GM21423 (cell line): ENCODE data around the gene APBB1IP.
"Not testable (repeated sequence)": the region's sequence is repeated elsewhere in the genome, so short reads cannot be mapped to it uniquely, and the experiment has no call there.

Experiments used
- ATAC-seq: cut with Tn5 transposase; IDR thresholded peaks from one replicate; pipeline ENCODE4 v1.9.1; 2021; ENCODE audit warnings: mild to moderate bottlenecking, moderate library complexity; ENCODE audit not compliant: unreplicated experiment

APBB1IP gene

GRCh38 chr10:26437637-26438461 lies at the start of gene APBB1IP:
TSS of gene APBB1IP (plus strand) at chr10:26438341. CDS start at chr10:26492327, 53,986 bp downstream.
- peak; percentile 54 for ATAC-seq

- ATAC-seq: no peak
Measured at GRCh38 chr10:26389533-26389932, 48.6 kb upstream of the APBB1IP start.

DNA sequence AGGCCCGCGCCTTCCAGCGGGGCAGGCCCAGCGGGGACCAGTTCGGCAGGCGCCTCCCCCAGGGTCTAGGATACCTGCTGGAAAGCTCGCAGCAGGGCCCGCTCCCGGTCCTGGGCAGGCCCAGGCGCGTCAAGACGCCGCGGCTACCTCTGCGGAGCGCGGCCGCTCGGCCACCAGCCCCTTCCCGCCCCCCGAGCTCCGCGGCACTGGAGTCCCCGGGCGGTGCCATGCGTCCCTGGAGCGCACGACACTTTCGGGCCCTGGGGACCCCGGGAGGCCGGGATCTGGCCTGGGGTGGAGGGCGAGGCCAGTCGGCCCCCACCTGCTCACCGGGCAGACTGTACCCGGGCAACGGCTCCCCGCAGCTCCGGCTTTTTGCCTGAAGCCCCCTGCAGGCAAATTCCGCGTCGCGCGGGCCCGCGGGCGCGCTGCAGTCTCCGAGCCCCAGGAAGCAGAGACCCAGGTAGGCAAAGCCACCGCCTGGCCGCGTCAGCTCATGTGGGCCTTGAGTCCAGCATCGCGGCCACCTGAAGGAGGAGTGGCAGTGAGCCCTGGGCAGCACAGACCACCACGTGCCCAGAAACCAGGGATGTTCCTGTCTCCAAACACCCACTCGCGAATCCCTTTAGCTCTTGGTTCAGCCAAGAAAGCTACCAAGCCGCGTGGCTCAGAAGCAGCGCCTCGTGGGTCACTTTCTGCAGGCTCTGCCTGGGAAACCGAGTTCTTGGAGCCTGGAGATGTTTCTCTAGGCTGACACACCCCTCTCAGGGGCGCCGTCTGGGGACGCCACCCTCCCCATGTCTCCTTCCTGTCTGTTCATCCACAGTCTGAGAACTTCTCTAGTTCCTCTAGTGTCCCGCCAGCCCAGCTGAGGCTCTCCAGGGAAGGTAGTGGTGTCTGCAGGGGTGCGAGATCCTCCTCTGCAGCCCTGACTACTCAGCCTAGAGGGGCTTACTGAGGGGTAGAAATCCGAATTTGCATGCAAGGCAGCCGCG lies 46.1 kb upstream of the APBB1IP start:
- ATAC-seq: peak; percentile 62

- not testable (repeated sequence) for ATAC-seq
Measured at GRCh38 chr10:26398353-26398752, 39.8 kb upstream of the APBB1IP start.

DNA sequence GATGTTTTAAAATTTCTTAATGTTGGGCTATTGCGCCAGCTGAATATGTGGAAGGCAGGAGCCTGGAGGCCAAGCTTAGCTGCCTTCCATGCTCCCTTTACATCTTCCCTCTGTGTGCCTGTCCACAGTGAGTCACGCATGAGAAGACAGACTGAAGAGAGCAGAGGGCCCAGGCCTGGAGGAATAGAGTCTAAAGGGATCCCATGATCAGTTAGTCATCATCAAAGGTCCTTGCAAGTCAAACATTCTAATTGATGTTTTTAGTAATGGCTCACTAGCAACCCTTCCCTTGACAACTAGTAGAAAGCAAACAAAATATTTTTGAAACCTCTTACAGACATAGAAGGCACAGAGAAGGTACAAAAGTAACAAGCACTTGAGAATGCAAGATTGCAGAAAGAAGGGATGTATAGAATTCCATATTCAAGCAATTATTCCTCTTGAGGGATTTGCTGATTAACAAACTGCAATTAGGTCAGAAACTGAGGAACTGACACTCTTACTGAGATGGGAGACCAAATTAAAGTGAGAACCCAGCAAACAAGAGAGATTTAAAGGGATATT lies 30.7 kb upstream of the APBB1IP start:
- ATAC-seq: no peak

GRCh38 chr10:26408858-26409494 lies 29.2 kb upstream of the APBB1IP start:
- ATAC-seq: peak; percentile 67

GRCh38 chr10:26410356-26410755 lies 27.8 kb upstream of the APBB1IP start:
- no peak for ATAC-seq

DNA sequence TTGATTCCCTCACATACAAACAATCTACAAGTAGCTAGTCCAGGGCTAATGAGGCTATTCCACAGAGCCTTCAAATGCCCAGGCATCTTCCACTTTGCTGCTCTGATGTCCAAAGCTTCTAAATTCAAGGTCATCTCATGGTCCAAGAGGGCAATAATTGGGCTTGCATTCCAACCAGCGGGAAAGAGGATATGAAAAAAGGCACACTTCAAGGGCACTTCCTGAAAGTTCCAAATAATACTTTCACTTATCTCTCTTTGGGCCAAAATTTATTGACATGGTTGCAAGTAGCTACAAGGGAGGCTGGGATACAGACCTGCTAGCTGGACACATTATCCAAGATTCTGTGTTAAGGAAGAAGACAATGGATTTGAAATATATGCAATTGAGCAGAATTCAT lies 25.2 kb upstream of the APBB1IP start:
- ATAC-seq: no peak

- no peak for ATAC-seq
Measured at GRCh38 chr10:26413375-26413774, 24.8 kb upstream of the APBB1IP start.

DNA sequence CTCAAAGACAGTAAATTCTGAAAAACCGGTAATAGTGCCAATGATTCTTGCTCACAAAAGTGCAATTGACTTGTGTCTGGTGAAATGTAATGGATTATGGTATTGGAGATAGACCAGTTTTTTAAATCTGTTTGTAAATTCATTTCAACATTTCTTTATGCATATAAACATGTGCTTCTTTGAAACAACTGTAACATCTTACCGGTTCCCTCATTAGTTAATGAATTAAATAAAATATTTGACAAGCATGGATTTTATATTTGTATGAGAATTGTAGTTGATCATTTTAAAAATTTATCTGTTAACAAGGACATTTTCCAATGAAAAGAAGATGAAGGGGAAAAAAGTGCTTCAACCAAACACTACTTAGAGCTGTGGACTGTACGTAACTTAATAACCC lies 21.0 kb upstream of the APBB1IP start:
- ATAC-seq: no peak

DNA sequence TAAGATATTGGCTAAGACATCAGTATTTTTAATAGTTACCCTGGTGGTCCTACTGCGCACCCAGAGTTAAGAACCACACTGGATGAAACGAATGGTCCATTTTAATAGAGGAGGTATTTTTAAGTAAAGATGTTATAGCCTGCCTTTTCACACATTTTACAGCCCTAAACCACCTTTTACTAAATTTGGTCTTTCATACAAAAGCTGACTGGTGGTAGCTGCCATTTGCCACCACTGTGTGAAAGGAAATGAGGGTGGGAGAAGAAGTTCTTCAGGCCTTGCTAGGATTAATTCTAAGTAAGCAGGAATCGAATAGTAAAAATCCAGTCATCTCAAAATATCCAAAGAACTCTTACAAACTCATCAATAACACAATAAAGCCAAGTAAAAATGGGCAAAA lies 15.2 kb upstream of the APBB1IP start:
- ATAC-seq: no peak

GRCh38 chr10:26423722-26424121 lies 14.4 kb upstream of the APBB1IP start:
- no peak for ATAC-seq

DNA sequence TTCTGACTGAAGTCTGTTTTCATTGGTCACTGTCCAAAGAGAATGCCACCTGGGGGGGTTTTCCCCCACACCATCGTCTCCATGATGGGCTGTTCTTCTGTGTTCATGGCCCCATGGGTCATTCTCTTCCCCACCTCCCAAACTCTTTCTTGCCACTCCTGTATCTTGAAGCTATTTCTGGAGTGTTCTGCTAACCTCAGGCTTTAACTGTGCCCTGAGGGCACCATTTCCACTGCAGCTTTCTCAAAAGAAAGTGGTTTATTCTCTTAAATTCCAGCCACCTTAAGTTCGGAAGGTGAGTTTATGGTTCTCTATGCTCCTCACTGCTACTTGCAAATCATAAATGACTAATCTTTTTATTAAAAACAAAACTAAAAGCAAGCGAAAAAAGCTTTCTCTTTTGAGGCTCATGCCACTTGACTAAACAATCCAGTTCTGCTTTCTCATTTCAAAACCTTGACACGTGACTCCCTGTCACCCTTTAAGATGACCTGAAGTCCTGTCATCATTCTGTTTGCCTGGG lies 7.4 kb upstream of the APBB1IP start:
- peak; percentile 87 for ATAC-seq

DNA sequence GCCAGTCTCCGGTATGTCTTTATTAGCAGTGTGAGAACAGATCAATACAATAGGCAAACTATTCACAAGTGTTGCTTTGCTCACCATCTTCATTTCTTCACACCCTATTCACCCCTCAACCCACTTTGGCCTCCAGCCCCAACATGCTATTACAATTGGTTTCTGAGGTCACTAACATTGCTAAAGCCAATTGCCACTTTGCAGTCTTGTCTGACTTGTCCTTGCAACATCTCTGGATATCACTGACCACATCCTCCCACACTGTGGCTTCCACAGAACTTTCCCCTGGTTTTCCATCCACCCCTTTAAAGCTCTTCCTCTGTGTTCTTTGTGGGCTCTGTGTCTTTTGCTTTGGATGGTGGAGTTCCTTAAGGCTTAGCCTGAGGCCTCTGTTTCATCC lies 5.2 kb upstream of the APBB1IP start:
- ATAC-seq: no peak

DNA sequence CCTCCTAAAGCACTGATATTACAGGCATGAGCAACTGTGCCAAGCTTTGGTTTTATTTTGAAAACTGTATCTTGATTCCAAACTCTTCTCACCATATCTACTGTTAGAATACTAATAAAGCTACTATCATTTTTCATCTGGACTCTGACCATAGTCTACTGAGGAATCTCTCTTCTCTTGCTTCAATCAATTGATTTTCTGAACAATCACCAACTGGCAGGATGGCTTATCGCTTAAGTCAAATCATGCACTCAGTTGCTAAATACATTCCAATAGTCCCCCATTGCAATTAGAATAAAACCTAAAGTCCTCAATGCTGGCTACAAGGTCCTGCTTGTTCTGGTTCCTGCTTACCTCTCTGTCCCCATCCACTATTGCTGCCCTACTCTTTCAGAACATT lies 2.3 kb upstream of the APBB1IP start:
- no peak for ATAC-seq

DNA sequence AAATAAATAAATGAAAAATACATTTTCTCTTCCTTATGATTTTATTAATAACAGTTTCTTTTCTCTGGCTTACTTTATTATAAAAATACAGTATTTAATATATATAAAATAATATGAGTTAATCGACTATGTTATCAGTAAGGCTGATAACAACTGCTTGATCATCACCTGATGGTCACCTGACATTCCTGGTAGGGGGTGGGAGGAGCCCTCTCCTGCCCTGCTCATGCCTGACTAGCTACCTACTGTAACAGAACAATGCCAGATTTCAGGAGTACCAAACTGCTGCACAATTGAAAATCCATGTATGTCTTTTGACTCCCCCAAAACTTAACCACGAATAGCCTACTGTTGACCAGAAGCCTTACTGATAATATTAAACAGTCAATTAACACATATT lies 1.3 kb upstream of the APBB1IP start:
- no peak for ATAC-seq

DNA sequence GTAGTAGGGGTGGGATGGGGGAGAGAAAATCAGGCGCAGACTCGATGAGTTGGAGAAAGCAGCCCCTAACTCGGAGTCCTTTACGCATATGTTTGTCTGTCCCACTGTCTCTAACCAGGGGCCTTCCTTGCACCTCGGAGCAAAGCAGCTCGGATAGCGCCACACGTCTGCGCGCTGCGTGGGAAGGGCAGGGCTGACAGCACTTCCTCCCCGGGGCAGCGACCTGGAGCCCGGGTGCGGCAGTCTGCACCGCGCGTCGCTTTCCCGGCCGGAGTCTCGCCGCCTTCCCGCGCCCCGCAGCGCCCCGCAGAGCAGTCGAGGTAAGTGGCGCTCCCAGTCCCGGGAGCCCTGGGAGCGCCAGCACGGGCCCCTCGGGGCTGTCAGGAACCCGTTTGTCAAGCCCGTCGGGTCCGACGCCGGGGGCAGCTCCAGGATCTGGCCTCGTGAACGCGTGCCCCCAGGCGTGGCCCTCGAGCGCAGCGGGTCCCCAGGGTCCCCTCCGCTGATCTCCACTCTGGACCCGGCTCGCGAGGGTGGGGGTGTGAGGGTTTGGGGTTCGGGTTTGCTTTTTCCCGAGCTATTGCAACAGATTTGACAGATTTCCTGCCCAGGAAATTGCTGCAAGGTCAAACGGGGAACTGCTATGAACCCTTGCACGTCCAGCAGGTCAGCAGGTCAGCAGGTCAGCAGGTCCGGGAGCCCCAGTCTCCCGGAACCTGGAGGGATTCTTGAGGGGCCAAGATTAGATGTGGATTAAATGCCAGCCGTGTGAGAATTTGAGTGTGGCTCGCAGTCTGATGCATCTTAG lies 597 bp downstream of the APBB1IP start:
- ATAC-seq: peak; percentile 42

DNA sequence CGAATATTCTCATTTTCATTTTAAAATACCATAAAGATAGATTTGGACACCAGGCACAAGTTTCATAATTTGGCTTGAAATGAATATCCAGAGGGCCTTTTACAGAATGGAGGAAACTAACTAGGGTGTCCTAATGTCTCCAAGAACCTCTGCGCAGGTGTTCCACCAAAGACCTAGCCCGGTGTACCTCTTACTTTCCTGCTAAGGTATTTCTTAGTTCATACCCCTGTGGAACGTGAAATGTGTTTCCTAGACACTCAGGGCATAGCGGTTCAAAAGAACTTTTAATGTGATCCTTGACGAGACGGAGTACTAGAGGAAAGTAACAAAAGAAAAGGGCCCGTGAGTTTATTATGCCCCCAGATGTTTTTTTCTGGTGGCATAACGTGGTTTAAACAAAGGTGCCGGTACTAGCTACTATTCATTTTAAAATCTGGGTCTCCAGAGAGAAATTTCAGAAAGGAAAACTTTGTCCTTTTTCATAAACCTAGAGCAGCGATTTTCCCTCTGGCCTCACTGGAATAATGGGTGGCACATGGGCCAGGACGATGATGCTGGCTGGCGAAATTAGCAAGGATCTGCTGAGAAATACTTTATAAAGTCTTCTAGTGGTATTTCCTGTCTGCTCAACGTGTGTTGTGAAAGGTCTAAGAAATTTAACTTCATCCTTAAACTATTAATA lies 1.4 kb downstream of the APBB1IP start:
- ATAC-seq: no peak

- ATAC-seq: no peak
Measured at GRCh38 chr10:26440088-26440470, 1.9 kb downstream of the APBB1IP start.
